Measurements from ENCODE around the gene RGSL1.

- TF ChIP-seq CBX8 (IDR thresholded peaks at IDR 0.05; ENCODE audit: borderline replicate concordance, low read depth, low read length) (no peak), MAX (IDR thresholded peaks at IDR 0.05) (no peak)
Measured at GRCh38 chr1:182410138-182410537, 39.8 kb upstream of the RGSL1 start.

Measured in H1 (cell line).